WTC11 (cell line): Measurements from ENCODE around the gene RFESD. TPM values are rescaled to one million over a fixed set of nuclear protein-coding genes. Genes with fewer than 3 reads are reported as not detected.
"Not testable (repeated sequence)": the region's sequence is repeated elsewhere in the genome, so short reads cannot be mapped to it uniquely, and the experiment has no call there.

Source experiments
- ATAC-seq: fragments of 200-7000 bp; cut with Tn5 transposase; 2 replicates; pipeline ENCODE4 v1.10.0; 2021; ENCODE audit warnings: mild to moderate bottlenecking, moderate library complexity
- CTCF ChIA-PET: fragments of 300-600 bp; sonication (Branson Sonifier 250); formaldehyde crosslinking; loops from one replicate; lab custom pipeline; 2021; ENCODE audit warnings: antibody characterized with exemption; lab: Charles Lee
- POLR2A ChIA-PET: fragments of 350-600 bp; sonication (Branson Sonifier 250); formaldehyde crosslinking; loops from one replicate; lab custom pipeline; 2021; ENCODE audit warnings: antibody characterized with exemption; lab: Charles Lee
- DNase-seq: peaks from one replicate; pipeline ENCODE4 v3.0.0; 2021; ENCODE audit warnings: low spot score
- H3K27ac Mint-ChIP-seq: 2 replicates; pipeline ENCODE4 v1.8.0; 2021; ENCODE audit warnings: mixed read lengths
- H3K27me3 Mint-ChIP-seq: 2 replicates; pipeline ENCODE4 v1.8.0; 2021; ENCODE audit warnings: low read depth, mild to moderate bottlenecking, moderate library complexity, mixed read lengths
- H3K36me3 Mint-ChIP-seq: 2 replicates; pipeline ENCODE4 v1.8.0; 2021; ENCODE audit warnings: mixed read lengths
- H3K4me1 Mint-ChIP-seq: 2 replicates; pipeline ENCODE4 v1.8.0; 2022; ENCODE audit warnings: mixed read lengths
- H3K4me3 Mint-ChIP-seq: 2 replicates; pipeline ENCODE4 v1.8.0; 2021; ENCODE audit warnings: mild to moderate bottlenecking, moderate library complexity, mixed read lengths
- H3K9me3 Mint-ChIP-seq: 2 replicates; pipeline ENCODE4 v1.8.0; 2021; ENCODE audit warnings: mixed read lengths
- ATF1 ChIP-seq: sonication (generic); formaldehyde crosslinking; IDR thresholded peaks from 2 replicates; pipeline ENCODE4 v1.8.1; 2023; ENCODE audit warnings: mild to moderate bottlenecking, moderate library complexity, missing genetic modification reagents
- CBFB ChIP-seq: sonication (generic); formaldehyde crosslinking; IDR thresholded peaks from 2 replicates; pipeline ENCODE4 v1.8.1; 2022; ENCODE audit warnings: mild to moderate bottlenecking, low read depth, missing genetic modification reagents
- FOXP1 ChIP-seq: sonication (generic); formaldehyde crosslinking; IDR thresholded peaks from 2 replicates; pipeline ENCODE4 v1.8.0; 2022; ENCODE audit warnings: missing genetic modification reagents, mild to moderate bottlenecking, moderate library complexity, borderline replicate concordance
- JAZF1 ChIP-seq: fragments of 250-450 bp; sonication (Bioruptor Pico); IDR thresholded peaks from 2 replicates; pipeline ENCODE4 v1.9.0; 2021; ENCODE audit warnings: moderate library complexity, mild to moderate bottlenecking, inconsistent platforms
- NR2C2 ChIP-seq: sonication (generic); formaldehyde crosslinking; IDR thresholded peaks from 2 replicates; pipeline ENCODE4 v1.8.0; 2022; ENCODE audit warnings: mild to moderate bottlenecking, missing genetic modification reagents
- RELA ChIP-seq: sonication (generic); formaldehyde crosslinking; IDR thresholded peaks from 2 replicates; pipeline ENCODE4 v1.8.1; 2022; ENCODE audit warnings: missing genetic modification reagents, mild to moderate bottlenecking, borderline replicate concordance
- SOX15 ChIP-seq: fragments of 250-450 bp; sonication (Bioruptor Pico); IDR thresholded peaks from 2 replicates; pipeline ENCODE4 v1.9.0; 2021; ENCODE audit warnings: mild to moderate bottlenecking
- TEAD1 ChIP-seq: sonication (generic); formaldehyde crosslinking; IDR thresholded peaks from 2 replicates; pipeline ENCODE4 v1.8.0; 2022; ENCODE audit warnings: mild to moderate bottlenecking, missing genetic modification reagents
- ZNF121 ChIP-seq: sonication (generic); formaldehyde crosslinking; IDR thresholded peaks from 2 replicates; pipeline ENCODE4 v1.8.0; 2023; ENCODE audit warnings: missing genetic modification reagents
- ZNF416 ChIP-seq: fragments of 250-450 bp; sonication (Bioruptor Pico); IDR thresholded peaks from 2 replicates; pipeline ENCODE4 v1.9.0; 2021; ENCODE audit warnings: mild to moderate bottlenecking, inconsistent platforms
- total RNA-seq: library from RNA; stranded (reverse); gene quantifications from 3 replicates; pipeline ENCODE4 v1.2.3, GENCODE V29; 2021
- TF ChIP-seq, protein P1 (sequence below): sonication (generic); formaldehyde crosslinking; IDR thresholded peaks from 2 replicates; pipeline ENCODE4 v1.8.0; 2023; ENCODE audit warnings: mild to moderate bottlenecking, missing genetic modification reagents
- TF ChIP-seq, protein P2 (sequence below): sonication (generic); formaldehyde crosslinking; IDR thresholded peaks from 2 replicates; pipeline ENCODE4 v1.8.1; 2022; ENCODE audit warnings: missing genetic modification reagents, borderline replicate concordance
- TF ChIP-seq, protein P3 (sequence below): sonication (generic); formaldehyde crosslinking; IDR thresholded peaks from 2 replicates; pipeline ENCODE4 v1.8.0; 2022; ENCODE audit warnings: mild to moderate bottlenecking, missing genetic modification reagents
- TF ChIP-seq, protein P4 (sequence below): sonication (generic); formaldehyde crosslinking; IDR thresholded peaks from 2 replicates; pipeline ENCODE4 v1.8.0; 2022; ENCODE audit warnings: mild to moderate bottlenecking, missing genetic modification reagents
- TF ChIP-seq, protein P5 (sequence below): sonication (generic); formaldehyde crosslinking; IDR thresholded peaks from 2 replicates; pipeline ENCODE4 v1.8.1; 2023; ENCODE audit warnings: mild to moderate bottlenecking, missing genetic modification reagents
- TF ChIP-seq, protein P6 (sequence below): sonication (generic); formaldehyde crosslinking; IDR thresholded peaks from 2 replicates; pipeline ENCODE4 v1.8.1; 2022; ENCODE audit warnings: mild to moderate bottlenecking, moderate library complexity, missing genetic modification reagents

RFESD gene
- total RNA-seq, 1 experiment from 2014 or later, result 5.7 TPM

DNA sequence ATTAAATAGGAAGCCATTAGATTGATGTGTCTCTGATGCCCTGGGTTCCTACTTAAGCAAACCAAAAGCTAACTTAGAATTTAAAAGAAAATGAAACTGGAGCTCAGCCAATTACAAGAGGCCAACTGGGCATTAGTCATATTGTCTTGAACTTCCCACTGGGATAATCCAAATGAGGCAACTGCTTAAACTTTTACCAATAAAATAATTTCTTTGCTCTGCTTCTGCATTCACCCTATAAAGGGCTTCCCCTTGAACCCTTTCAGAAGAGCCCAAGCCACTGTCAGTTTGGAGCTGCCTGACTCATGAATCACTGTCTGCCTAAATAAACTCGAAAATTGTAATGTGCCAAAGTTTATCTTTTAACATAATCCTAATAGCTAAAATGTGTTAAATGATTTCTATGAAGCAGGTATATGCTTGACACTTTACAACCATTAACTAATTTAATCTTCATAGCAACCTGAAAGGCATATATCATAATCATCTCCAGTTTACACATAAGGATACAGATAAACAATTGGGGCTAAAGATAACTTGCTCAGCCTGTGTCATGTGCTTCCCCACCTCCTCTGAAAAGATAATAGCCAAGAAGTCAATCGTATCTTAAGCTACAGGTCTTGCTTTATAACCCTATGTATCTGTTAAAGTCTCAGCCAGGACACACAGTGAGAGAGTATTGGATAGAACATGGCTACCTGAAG lies 15.2 kb upstream of the RFESD start (continued):
- TF ChIP-seq, protein P1, sequence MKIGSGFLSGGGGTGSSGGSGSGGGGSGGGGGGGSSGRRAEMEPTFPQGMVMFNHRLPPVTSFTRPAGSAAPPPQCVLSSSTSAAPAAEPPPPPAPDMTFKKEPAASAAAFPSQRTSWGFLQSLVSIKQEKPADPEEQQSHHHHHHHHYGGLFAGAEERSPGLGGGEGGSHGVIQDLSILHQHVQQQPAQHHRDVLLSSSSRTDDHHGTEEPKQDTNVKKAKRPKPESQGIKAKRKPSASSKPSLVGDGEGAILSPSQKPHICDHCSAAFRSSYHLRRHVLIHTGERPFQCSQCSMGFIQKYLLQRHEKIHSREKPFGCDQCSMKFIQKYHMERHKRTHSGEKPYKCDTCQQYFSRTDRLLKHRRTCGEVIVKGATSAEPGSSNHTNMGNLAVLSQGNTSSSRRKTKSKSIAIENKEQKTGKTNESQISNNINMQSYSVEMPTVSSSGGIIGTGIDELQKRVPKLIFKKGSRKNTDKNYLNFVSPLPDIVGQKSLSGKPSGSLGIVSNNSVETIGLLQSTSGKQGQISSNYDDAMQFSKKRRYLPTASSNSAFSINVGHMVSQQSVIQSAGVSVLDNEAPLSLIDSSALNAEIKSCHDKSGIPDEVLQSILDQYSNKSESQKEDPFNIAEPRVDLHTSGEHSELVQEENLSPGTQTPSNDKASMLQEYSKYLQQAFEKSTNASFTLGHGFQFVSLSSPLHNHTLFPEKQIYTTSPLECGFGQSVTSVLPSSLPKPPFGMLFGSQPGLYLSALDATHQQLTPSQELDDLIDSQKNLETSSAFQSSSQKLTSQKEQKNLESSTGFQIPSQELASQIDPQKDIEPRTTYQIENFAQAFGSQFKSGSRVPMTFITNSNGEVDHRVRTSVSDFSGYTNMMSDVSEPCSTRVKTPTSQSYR (CRISPR knock-in tag), result no peak
- TF ChIP-seq, protein P2, sequence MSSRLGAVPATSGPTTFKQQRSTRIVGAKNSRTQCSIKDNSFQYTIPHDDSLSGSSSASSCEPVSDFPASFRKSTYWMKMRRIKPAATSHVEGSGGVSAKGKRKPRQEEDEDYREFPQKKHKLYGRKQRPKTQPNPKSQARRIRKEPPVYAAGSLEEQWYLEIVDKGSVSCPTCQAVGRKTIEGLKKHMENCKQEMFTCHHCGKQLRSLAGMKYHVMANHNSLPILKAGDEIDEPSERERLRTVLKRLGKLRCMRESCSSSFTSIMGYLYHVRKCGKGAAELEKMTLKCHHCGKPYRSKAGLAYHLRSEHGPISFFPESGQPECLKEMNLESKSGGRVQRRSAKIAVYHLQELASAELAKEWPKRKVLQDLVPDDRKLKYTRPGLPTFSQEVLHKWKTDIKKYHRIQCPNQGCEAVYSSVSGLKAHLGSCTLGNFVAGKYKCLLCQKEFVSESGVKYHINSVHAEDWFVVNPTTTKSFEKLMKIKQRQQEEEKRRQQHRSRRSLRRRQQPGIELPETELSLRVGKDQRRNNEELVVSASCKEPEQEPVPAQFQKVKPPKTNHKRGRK (CRISPR knock-in tag), result no peak

DNA sequence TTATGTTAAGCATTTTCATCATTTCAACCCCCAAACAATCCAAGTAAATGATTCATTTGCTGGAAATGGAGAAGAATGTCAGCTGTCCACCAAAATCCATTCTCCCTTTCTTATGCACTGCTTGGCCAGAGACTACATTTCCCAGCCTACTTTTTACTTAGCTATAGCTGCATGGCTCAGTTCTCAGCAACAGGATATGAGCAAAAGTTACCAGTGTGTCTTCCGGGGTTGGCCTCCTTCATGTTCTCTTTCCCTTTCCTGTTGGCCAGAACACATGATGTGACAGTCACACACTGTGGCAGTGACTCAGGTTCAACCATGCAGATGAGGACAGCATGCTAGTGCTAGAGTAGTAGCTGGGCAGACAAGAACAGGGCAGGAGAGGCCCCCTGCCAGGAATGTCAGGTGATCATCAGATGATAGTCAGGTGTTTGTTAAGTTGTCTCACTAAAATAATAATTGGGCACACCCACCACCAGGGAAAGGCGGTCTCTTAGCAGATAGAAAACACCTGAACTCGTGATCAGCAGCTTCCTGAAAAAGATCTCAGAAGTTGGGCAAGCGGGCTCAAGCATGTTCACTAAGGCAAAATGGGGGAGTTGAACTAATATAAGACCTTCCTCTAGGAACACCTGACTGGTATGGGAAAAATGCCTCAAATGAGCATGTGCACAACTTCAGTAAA lies 14.4 kb upstream of the RFESD start:
- H3K27me3 Mint-ChIP-seq, result no peaks in the 10 kb centered on the region; the same call in 1 of the 2 replicates
- POLR2A ChIA-PET, result no interaction called here
- peaks cover 44% of the 10 kb centered on the region for H3K9me3 Mint-ChIP-seq
- TF ChIP-seq ATF1 (CRISPR knock-in tag) (no peak), SOX15 (CRISPR knock-in tag) (no peak), JAZF1 (CRISPR knock-in tag) (no peak), CBFB (CRISPR knock-in tag) (no peak), FOXP1 (no peak), TEAD1 (no peak), ZNF416 (CRISPR knock-in tag) (no peak)
- TF ChIP-seq, protein P3, sequence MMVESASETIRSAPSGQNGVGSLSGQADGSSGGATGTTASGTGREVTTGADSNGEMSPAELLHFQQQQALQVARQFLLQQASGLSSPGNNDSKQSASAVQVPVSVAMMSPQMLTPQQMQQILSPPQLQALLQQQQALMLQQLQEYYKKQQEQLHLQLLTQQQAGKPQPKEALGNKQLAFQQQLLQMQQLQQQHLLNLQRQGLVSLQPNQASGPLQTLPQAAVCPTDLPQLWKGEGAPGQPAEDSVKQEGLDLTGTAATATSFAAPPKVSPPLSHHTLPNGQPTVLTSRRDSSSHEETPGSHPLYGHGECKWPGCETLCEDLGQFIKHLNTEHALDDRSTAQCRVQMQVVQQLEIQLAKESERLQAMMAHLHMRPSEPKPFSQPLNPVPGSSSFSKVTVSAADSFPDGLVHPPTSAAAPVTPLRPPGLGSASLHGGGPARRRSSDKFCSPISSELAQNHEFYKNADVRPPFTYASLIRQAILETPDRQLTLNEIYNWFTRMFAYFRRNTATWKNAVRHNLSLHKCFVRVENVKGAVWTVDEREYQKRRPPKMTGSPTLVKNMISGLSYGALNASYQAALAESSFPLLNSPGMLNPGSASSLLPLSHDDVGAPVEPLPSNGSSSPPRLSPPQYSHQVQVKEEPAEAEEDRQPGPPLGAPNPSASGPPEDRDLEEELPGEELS (CRISPR knock-in tag), result no peak
- TF ChIP-seq, protein P4, sequence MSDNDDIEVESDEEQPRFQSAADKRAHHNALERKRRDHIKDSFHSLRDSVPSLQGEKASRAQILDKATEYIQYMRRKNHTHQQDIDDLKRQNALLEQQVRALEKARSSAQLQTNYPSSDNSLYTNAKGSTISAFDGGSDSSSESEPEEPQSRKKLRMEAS (CRISPR knock-in tag), result no peak
- peak; percentile 34; the same call in 1 of the 2 replicates for ATAC-seq
- no peak for DNase-seq
- no peak overlapping the region for H3K4me3 Mint-ChIP-seq
- CTCF ChIA-PET, result no interaction called here
- no peak overlapping the region for H3K27ac Mint-ChIP-seq
- H3K4me1 Mint-ChIP-seq, result no peaks in the 10 kb centered on the region
- H3K36me3 Mint-ChIP-seq, result peaks cover 30% of the 10 kb centered on the region

DNA sequence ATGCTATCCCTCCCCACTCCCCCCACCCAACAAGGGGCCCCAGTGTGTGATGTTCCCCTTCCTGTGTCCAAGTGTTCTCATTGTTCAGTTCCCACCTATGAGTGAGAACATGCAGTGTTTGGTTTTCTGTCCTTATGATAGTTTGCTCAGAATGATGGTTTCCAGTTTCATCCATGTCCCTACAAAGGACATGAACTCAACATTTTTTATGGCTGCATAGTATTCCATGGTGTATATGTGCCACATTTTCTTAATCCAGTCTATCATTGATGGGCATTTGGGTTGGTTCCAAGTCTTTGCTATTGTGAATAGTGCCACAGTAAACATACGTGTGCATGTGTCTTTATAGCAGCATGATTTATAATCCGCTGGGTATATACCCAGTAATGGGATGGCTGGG lies 13.6 kb upstream of the RFESD start:
- DNase-seq, H3K4me1 Mint-ChIP-seq, CTCF ChIA-PET, H3K27ac Mint-ChIP-seq, H3K4me3 Mint-ChIP-seq, POLR2A ChIA-PET, H3K27me3 Mint-ChIP-seq, ATAC-seq: not testable (repeated sequence)
- Mint-ChIP-seq H3K9me3 (peaks cover 38% of the 10 kb centered on the region), H3K36me3 (peaks cover 25% of the 10 kb centered on the region)

DNA sequence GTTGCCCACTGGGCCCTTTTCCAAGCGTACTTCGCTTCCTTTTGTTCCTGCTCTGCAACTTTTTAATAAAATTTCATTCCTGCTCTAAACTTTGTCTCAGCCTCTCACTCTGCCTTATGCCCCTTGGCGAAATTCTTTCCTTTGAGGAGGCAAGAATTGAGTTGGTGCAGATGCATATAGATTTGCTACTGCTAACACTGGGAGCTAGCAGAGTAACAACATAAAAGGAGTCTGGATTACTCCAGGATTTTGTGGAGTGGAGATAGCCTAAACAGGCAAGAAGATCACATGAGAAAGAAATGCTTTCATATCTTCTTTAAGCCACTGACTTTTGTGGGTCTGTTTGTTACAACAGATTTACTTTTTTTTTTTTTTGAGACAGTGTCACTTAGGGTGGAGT lies 12.9 kb upstream of the RFESD start:
- ATAC-seq (no peak), DNase-seq (no peak)
- POLR2A ChIA-PET, result no interaction called here
- CTCF ChIA-PET, result interaction anchor here (1.6 kb wide), 1 partner anchor 13 kb away, joined by 5 read pairs; the partner anchor contains the start of gene RFESD
- no peaks in the 10 kb centered on the region; the same call in 1 of the 2 replicates for H3K27me3 Mint-ChIP-seq
- H3K36me3 Mint-ChIP-seq, result peaks cover 17% of the 10 kb centered on the region
- no peak overlapping the region for H3K27ac Mint-ChIP-seq
- H3K4me3 Mint-ChIP-seq, result no peak overlapping the region
- H3K9me3 Mint-ChIP-seq, result peaks cover 31% of the 10 kb centered on the region
- H3K4me1 Mint-ChIP-seq, result no peaks in the 10 kb centered on the region
- TF ChIP-seq, protein P5, sequence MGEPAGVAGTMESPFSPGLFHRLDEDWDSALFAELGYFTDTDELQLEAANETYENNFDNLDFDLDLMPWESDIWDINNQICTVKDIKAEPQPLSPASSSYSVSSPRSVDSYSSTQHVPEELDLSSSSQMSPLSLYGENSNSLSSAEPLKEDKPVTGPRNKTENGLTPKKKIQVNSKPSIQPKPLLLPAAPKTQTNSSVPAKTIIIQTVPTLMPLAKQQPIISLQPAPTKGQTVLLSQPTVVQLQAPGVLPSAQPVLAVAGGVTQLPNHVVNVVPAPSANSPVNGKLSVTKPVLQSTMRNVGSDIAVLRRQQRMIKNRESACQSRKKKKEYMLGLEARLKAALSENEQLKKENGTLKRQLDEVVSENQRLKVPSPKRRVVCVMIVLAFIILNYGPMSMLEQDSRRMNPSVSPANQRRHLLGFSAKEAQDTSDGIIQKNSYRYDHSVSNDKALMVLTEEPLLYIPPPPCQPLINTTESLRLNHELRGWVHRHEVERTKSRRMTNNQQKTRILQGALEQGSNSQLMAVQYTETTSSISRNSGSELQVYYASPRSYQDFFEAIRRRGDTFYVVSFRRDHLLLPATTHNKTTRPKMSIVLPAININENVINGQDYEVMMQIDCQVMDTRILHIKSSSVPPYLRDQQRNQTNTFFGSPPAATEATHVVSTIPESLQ (CRISPR knock-in tag), result no peak
- TF ChIP-seq, protein P6, sequence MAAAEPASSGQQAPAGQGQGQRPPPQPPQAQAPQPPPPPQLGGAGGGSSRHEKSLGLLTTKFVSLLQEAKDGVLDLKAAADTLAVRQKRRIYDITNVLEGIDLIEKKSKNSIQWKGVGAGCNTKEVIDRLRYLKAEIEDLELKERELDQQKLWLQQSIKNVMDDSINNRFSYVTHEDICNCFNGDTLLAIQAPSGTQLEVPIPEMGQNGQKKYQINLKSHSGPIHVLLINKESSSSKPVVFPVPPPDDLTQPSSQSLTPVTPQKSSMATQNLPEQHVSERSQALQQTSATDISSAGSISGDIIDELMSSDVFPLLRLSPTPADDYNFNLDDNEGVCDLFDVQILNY (CRISPR knock-in tag), result no peak
- TF ChIP-seq ZNF121 (CRISPR knock-in tag) (no peak), RELA (CRISPR knock-in tag) (no peak), NR2C2 (CRISPR knock-in tag) (no peak)
